H9 (cell line): ENCODE results near the gene SYNPO2. TPM values are rescaled to one million over a fixed set of nuclear protein-coding genes. Genes with fewer than 3 reads are reported as not detected.

Experiments used
- DNase-seq: peaks from one replicate; pipeline ENCODE4 v3.0.0-alpha.2; 2017
- H2AFZ ChIP-seq: one replicate; pipeline ENCODE4 v1.6.1; 2013; ENCODE audit warnings: mild to moderate bottlenecking, low read length, control low read depth, moderate library complexity
- H2AK5ac ChIP-seq: 2 replicates; pipeline ENCODE4 v1.6.1; 2013; ENCODE audit warnings: low read length, control low read depth, mixed read lengths; ENCODE audit not compliant: insufficient read length
- H2BK120ac ChIP-seq: one replicate; pipeline ENCODE4 v1.6.1; 2013; ENCODE audit warnings: low read depth, mild to moderate bottlenecking, low read length, control low read depth, inconsistent platforms; ENCODE audit not compliant: poor library complexity, severe bottlenecking
- H2BK12ac ChIP-seq: 2 replicates; pipeline ENCODE4 v1.6.1; 2013; ENCODE audit warnings: low read length, control low read depth, mixed read lengths, low read depth; ENCODE audit not compliant: insufficient read length
- H2BK15ac ChIP-seq: 2 replicates; pipeline ENCODE4 v1.6.1; 2013; ENCODE audit warnings: low read depth, low read length, control low read depth
- H2BK20ac ChIP-seq: one replicate; pipeline ENCODE4 v1.6.1; 2013; ENCODE audit warnings: low read depth, mild to moderate bottlenecking, low read length, control low read depth, inconsistent platforms; ENCODE audit not compliant: poor library complexity, severe bottlenecking
- H2BK5ac ChIP-seq: 2 replicates; pipeline ENCODE4 v1.6.1; 2013; ENCODE audit warnings: low read length, control low read depth, mixed read lengths; ENCODE audit not compliant: insufficient read length
- H3K14ac ChIP-seq: 2 replicates; pipeline ENCODE4 v1.6.1; 2013; ENCODE audit warnings: low read length, control low read depth; ENCODE audit not compliant: insufficient read depth
- H3K18ac ChIP-seq: 2 replicates; pipeline ENCODE4 v1.6.1; 2013; ENCODE audit warnings: low read depth, mild to moderate bottlenecking, mixed read lengths, low read length, control low read depth; ENCODE audit not compliant: insufficient read length
- H3K23ac ChIP-seq: 2 replicates; pipeline ENCODE4 v1.6.1; 2013; ENCODE audit warnings: low read length, control low read depth, mixed read lengths, low read depth; ENCODE audit not compliant: insufficient read length
- H3K23me2 ChIP-seq: 2 replicates; pipeline ENCODE4 v1.6.1; 2013; ENCODE audit warnings: low read depth, mild to moderate bottlenecking, mixed read lengths, low read length, control low read depth; ENCODE audit not compliant: insufficient read length, poor library complexity, severe bottlenecking
- H3K27ac ChIP-seq: 2 replicates; pipeline ENCODE4 v1.5.1; 2013; ENCODE audit warnings: low read length, control low read depth, mixed read lengths, low read depth; ENCODE audit not compliant: insufficient read length
- H3K27me3 ChIP-seq: 2 replicates; pipeline ENCODE4 v1.6.1; 2013; ENCODE audit warnings: low read length, control low read depth, inconsistent platforms; ENCODE audit not compliant: insufficient read depth
- H3K4ac ChIP-seq: 2 replicates; pipeline ENCODE4 v1.6.1; 2013; ENCODE audit warnings: low read depth, mild to moderate bottlenecking, control low read depth, inconsistent platforms, low read length, moderate library complexity
- H3K4me1 ChIP-seq: 2 replicates; pipeline ENCODE4 v1.6.1; 2013; ENCODE audit warnings: low read length, control low read depth, inconsistent platforms; ENCODE audit not compliant: insufficient read depth
- H3K4me2 ChIP-seq: 2 replicates; pipeline ENCODE4 v1.6.1; 2013; ENCODE audit warnings: low read length, control low read depth, mixed read lengths; ENCODE audit not compliant: insufficient read length, insufficient read depth
- H3K56ac ChIP-seq: 2 replicates; pipeline ENCODE4 v1.6.1; 2013; ENCODE audit warnings: low read depth, mild to moderate bottlenecking, mixed read lengths, low read length, control low read depth; ENCODE audit not compliant: insufficient read length
- H3K79me1 ChIP-seq: 2 replicates; pipeline ENCODE4 v1.6.1; 2013; ENCODE audit warnings: low read depth, mild to moderate bottlenecking, moderate library complexity, low read length, control low read depth, inconsistent platforms; ENCODE audit not compliant: insufficient read depth, poor library complexity, severe bottlenecking
- H3K79me2 ChIP-seq: 2 replicates; pipeline ENCODE4 v1.6.1; 2013; ENCODE audit warnings: low read length, control low read depth, inconsistent platforms; ENCODE audit not compliant: insufficient read depth
- H3K9ac ChIP-seq: 2 replicates; pipeline ENCODE4 v1.6.1; 2013; ENCODE audit warnings: low read length, control low read depth, mixed read lengths; ENCODE audit not compliant: insufficient read length; ENCODE audit errors: extremely low read depth
- H3K9me3 ChIP-seq: one replicate; pipeline ENCODE4 v1.6.1; 2013; ENCODE audit warnings: low read depth, low read length, inconsistent platforms; ENCODE audit not compliant: control insufficient read depth
- H3T11ph ChIP-seq: one replicate; pipeline ENCODE4 v1.6.1; 2013; ENCODE audit warnings: mild to moderate bottlenecking, low read length, control low read depth, inconsistent platforms
- H4K20me1 ChIP-seq: one replicate; pipeline ENCODE4 v1.6.1; 2013; ENCODE audit not compliant: control insufficient read depth, insufficient read length, insufficient read depth
- H4K5ac ChIP-seq: 2 replicates; pipeline ENCODE4 v1.6.1; 2013; ENCODE audit warnings: low read depth, mild to moderate bottlenecking, mixed read lengths, low read length, control low read depth; ENCODE audit not compliant: insufficient read length
- H4K8ac ChIP-seq: replicated peaks from 2 replicates; pipeline ENCODE4 v1.6.1; 2013; ENCODE audit warnings: low read length, control low read depth, mixed read lengths, low read depth; ENCODE audit not compliant: insufficient read length
- H4K91ac ChIP-seq: 2 replicates; pipeline ENCODE4 v1.6.1; 2013; ENCODE audit warnings: low read depth, mild to moderate bottlenecking, moderate library complexity, mixed read lengths, low read length, control low read depth; ENCODE audit not compliant: insufficient read length
- H3K27ac Mint-ChIP-seq, 3 experiments: 2 replicates in 2 of 3; 3 replicates in 1 of 3; pipeline ENCODE4 v1.8.0; 2020 to 2021; ENCODE audit warnings: mixed read lengths in 3 of 3, mild to moderate bottlenecking in 1 of 3, moderate library complexity in 1 of 3
- H3K27me3 Mint-ChIP-seq: 2 replicates; pipeline ENCODE4 v1.8.0; 2021; ENCODE audit warnings: low read depth, mild to moderate bottlenecking, moderate library complexity, mixed read lengths
- H3K36me3 Mint-ChIP-seq, 3 experiments: 2 replicates in 2 of 3; 3 replicates in 1 of 3; pipeline ENCODE4 v1.8.0; 2020 to 2021; ENCODE audit warnings: low read depth in 3 of 3, mixed read lengths in 3 of 3; ENCODE audit not compliant: insufficient read depth in 1 of 3
- H3K4me1 Mint-ChIP-seq, 2 experiments: 2 replicates each; pipeline ENCODE4 v1.8.0; 2020; ENCODE audit warnings: mixed read lengths in 2 of 2
- H3K4me3 Mint-ChIP-seq, 2 experiments: 2 replicates in 1 of 2; 3 replicates in 1 of 2; pipeline ENCODE4 v1.8.0; 2020 to 2021; ENCODE audit warnings: mild to moderate bottlenecking in 2 of 2, mixed read lengths in 2 of 2, moderate library complexity in 1 of 2
- H3K9me3 Mint-ChIP-seq, 2 experiments: 2 replicates in 1 of 2; 3 replicates in 1 of 2; pipeline ENCODE4 v1.8.0; 2020; ENCODE audit warnings: mild to moderate bottlenecking in 2 of 2, mixed read lengths in 2 of 2, moderate library complexity in 1 of 2
- CTCF ChIP-seq: fragments of 200-600 bp; sonication (generic); conservative IDR thresholded peaks from 3 replicates; pipeline ENCODE4 v1.8.0; 2021; ENCODE audit warnings: antibody characterized with exemption, mild to moderate bottlenecking
- WGBS: extraction: QIAGEN DNeasy Blood & Tissue Kit; methylation state at CpG from one replicate; pipeline ENCODE4 v1.1.7; 2013; ENCODE audit warnings: missing lambda C conversion rate, low lambda C conversion rate, mixed read lengths; ENCODE audit not compliant: insufficient read length; ENCODE audit errors: extremely low coverage; 5-methylcytosine and 5-hydroxymethylcytosine counted together
- total RNA-seq: library from RNA; stranded (reverse); gene quantifications from 2 replicates; pipeline ENCODE4 v1.2.1, GENCODE V29; 2021

The SYNPO2 gene
- total RNA-seq, 1 experiment from 2014 or later = 1.1 TPM

- H2BK120ac ChIP-seq = no peak overlapping the region
Observed at GRCh38 chr4:119028296-119028695, 139.6 kb downstream of the SYNPO2 start.

More at GRCh38 chr4:119028296-119028695, 139.6 kb downstream of the SYNPO2 start:
- DNase-seq = no peak
- Histone ChIP-seq H3K23ac (no peak overlapping the region), H3K4ac (no peak overlapping the region), H4K8ac (no peak overlapping the region), H3K23me2 (no peaks in the 10 kb centered on the region), H2BK5ac (no peak overlapping the region), H3K79me2 (no peaks in the 10 kb centered on the region), H3K4me1 (no peaks in the 10 kb centered on the region), H3K79me1 (no peaks in the 10 kb centered on the region), H4K5ac (no peak overlapping the region), H3K56ac (no peak overlapping the region), H3K27ac (no peak overlapping the region), H2BK20ac (no peak overlapping the region), H3K18ac (no peak overlapping the region), H3K9ac (no peak overlapping the region), H3K14ac (no peak overlapping the region), H4K20me1 (no peaks in the 10 kb centered on the region), H3K27me3 (no peaks in the 10 kb centered on the region), H2AK5ac (no peak overlapping the region), H3K9me3 (no peaks in the 10 kb centered on the region), H2BK15ac (no peak overlapping the region), H2BK12ac (no peak overlapping the region), H4K91ac (no peak overlapping the region), H2AFZ (no peak overlapping the region), H3K4me2 (no peak overlapping the region), H3T11ph (no peak overlapping the region)
- Mint-ChIP-seq H3K4me3 (no peak overlapping the region), H3K36me3 (peaks cover 5 to 15% (median 8%) of the 10 kb centered on the region in 3 experiments; a peak in 5 of 7 replicates), H3K4me1 (peaks cover 21 to 30% of the 10 kb centered on the region in 2 experiments), H3K9me3 (no peaks in the 10 kb centered on the region), H3K27me3 (no peaks in the 10 kb centered on the region), H3K27ac (no peak overlapping the region)
- no peak for TF ChIP-seq CTCF
- WGBS = no CpG with 5 or more reads among the region's 2 CpGs
